ENCODE results near the gene RAI1. TPM values are rescaled to one million over a fixed set of nuclear protein-coding genes. Genes with fewer than 3 reads are reported as not detected.

Gene RAI1
- total RNA-seq, 2 donors from 2014 or later = 15.8 to 23.8 TPM

- DNase-seq = no peak
- ATAC-seq = no peak
Measured at GRCh38 chr17:17661134-17661533, 20.1 kb upstream of the RAI1 start.

GRCh38 chr17:17661834-17662385, 19.3 kb upstream of the RAI1 start:
- intact Hi-C loops (cut with DNase I, micrococcal nuclease) = no loop called here
- ATAC-seq = no peak
- DNase-seq = no peak

More at GRCh38 chr17:17661134-17661533, 20.1 kb upstream of the RAI1 start:
- intact Hi-C loops (cut with DNase I, micrococcal nuclease) = no loop called here

- intact Hi-C loops (cut with DNase I, micrococcal nuclease) = no loop called here
- ATAC-seq (peak; percentile 28), DNase-seq (peak; percentile 54 to 68)
Measured at GRCh38 chr17:17663160-17664063, 17.8 kb upstream of the RAI1 start.

- DNase-seq = no peak
- no peak for ATAC-seq
- intact Hi-C loops (cut with DNase I, micrococcal nuclease) = no loop called here
Measured at GRCh38 chr17:17664064-17664452, 17.2 kb upstream of the RAI1 start.

- ATAC-seq (no peak), DNase-seq (no peak)
- intact Hi-C loops (cut with DNase I, micrococcal nuclease) = no loop called here
Measured at GRCh38 chr17:17665255-17665654, 16.0 kb upstream of the RAI1 start.

- DNase-seq (peak; percentile 50 to 64), ATAC-seq (peak; percentile 67)
- intact Hi-C loops (cut with DNase I, micrococcal nuclease) = no loop called here
Measured at GRCh38 chr17:17666111-17666714, 15.0 kb upstream of the RAI1 start.

GRCh38 chr17:17667231-17667630, 14.0 kb upstream of the RAI1 start:
- intact Hi-C loops (cut with DNase I, micrococcal nuclease) = no loop called here
- no peak for ATAC-seq
- DNase-seq = no peak

- ATAC-seq (peak; percentile 61), DNase-seq (peak in 1 of 2 donors; percentile 46)
- intact Hi-C loops (cut with DNase I, micrococcal nuclease) = no loop called here
Measured at GRCh38 chr17:17667947-17668346, 13.3 kb upstream of the RAI1 start.

GRCh38 chr17:17668358-17668757, 12.9 kb upstream of the RAI1 start:
- intact Hi-C loops (cut with DNase I, micrococcal nuclease) = no loop called here
- ATAC-seq = no peak
- DNase-seq = no peak

- intact Hi-C loops (cut with DNase I, micrococcal nuclease) = no loop called here
- no peak for ATAC-seq
- no peak for DNase-seq
Measured at GRCh38 chr17:17668775-17669579, 12.3 kb upstream of the RAI1 start.

- ATAC-seq (no peak), DNase-seq (no peak)
- intact Hi-C loops (cut with DNase I, micrococcal nuclease) = loop anchor here in 1 of 2 donors (10.0 kb wide), 1 partner anchor 195 kb away; no protein-coding TSS in a partner anchor
Measured at GRCh38 chr17:17669580-17670235, 11.6 kb upstream of the RAI1 start.

GRCh38 chr17:17670701-17671305, 10.5 kb upstream of the RAI1 start:
- intact Hi-C loops (cut with DNase I, micrococcal nuclease) = loop anchor here in 1 of 2 donors (10.0 kb wide), 1 partner anchor 194 kb away; no protein-coding TSS in a partner anchor
- DNase-seq (no peak), ATAC-seq (peak; percentile 74)

- no peak for ATAC-seq
- DNase-seq = no peak
- intact Hi-C loops (cut with DNase I, micrococcal nuclease) = loop anchor here in 1 of 2 donors (10.0 kb wide), 1 partner anchor 193 kb away; no protein-coding TSS in a partner anchor
Measured at GRCh38 chr17:17671369-17672129, 9.7 kb upstream of the RAI1 start.

- ATAC-seq = no peak
- no peak for DNase-seq
Measured at GRCh38 chr17:17672453-17673368, 8.5 kb upstream of the RAI1 start.

GRCh38 chr17:17675416-17675815, 5.8 kb upstream of the RAI1 start:
- intact Hi-C loops (cut with DNase I, micrococcal nuclease) = loop anchor here in 1 of 2 donors (5.0 to 10.0 kb wide), 2 partner anchors 189 to 357 kb away; no protein-coding TSS in a partner anchor
- no peak for DNase-seq
- ATAC-seq = no peak

More at GRCh38 chr17:17672453-17673368, 8.5 kb upstream of the RAI1 start:
- intact Hi-C loops (cut with DNase I, micrococcal nuclease) = loop anchor here in 1 of 2 donors (10.0 kb wide), 1 partner anchor 192 kb away; no protein-coding TSS in a partner anchor

Measured in left colon (tissue), 2 donors.